LNCaP clone FGC (cell line): ENCODE data around the gene UIMC1.
"Not testable (repeated sequence)": the region's sequence is repeated elsewhere in the genome, so short reads cannot be mapped to it uniquely, and the experiment has no call there.

Experiments
- DNase-seq: peaks from one replicate; pipeline ENCODE4 v3.0.0-alpha.2; 2011; ENCODE audit warnings: low read depth
- H3K4me3 ChIP-seq: 2 replicates; pipeline ENCODE4 v1.5.1; 2011; ENCODE audit warnings: mild to moderate bottlenecking, low read depth, low read length, control low read depth
- CTCF ChIP-seq: IDR thresholded peaks from 2 replicates; pipeline ENCODE4 v1.5.1; 2012; ENCODE audit warnings: mild to moderate bottlenecking; ENCODE audit not compliant: control insufficient read depth, insufficient read depth; ENCODE audit errors: extremely low read depth

The UIMC1 gene

GRCh38 chr5:176875783-176876505, 130.6 kb downstream of the UIMC1 start:
- TF ChIP-seq CTCF: no peak
- no peak for DNase-seq
- no peak overlapping the region for H3K4me3 ChIP-seq

- no peak for TF ChIP-seq CTCF
- H3K4me3 ChIP-seq: no peak overlapping the region
- no peak for DNase-seq
These were observed 131.5 kb downstream of the UIMC1 start for GRCh38 chr5:176875014-176875550.

GRCh38 chr5:176874198-176874780, 132.3 kb downstream of the UIMC1 start:
- no peak for TF ChIP-seq CTCF
- DNase-seq: no peak
- H3K4me3 ChIP-seq: no peak overlapping the region

- TF ChIP-seq CTCF: no peak
- H3K4me3 ChIP-seq: no peak overlapping the region
- no peak for DNase-seq
These were observed 132.9 kb downstream of the UIMC1 start for GRCh38 chr5:176873541-176874172.

- not testable (repeated sequence) for DNase-seq, H3K4me3 ChIP-seq
These were observed 133.6 kb downstream of the UIMC1 start for GRCh38 chr5:176873011-176873410.

GRCh38 chr5:176872586-176872985, 134.0 kb downstream of the UIMC1 start:
- not testable (repeated sequence) for DNase-seq, H3K4me3 ChIP-seq

GRCh38 chr5:176870644-176871043, 135.9 kb downstream of the UIMC1 start:
- DNase-seq, H3K4me3 ChIP-seq: not testable (repeated sequence)

- H3K4me3 ChIP-seq: no peak overlapping the region
- TF ChIP-seq CTCF: peak; percentile 82
- no peak for DNase-seq
These were observed 136.4 kb downstream of the UIMC1 start for GRCh38 chr5:176870110-176870591.
